HepG2 (cell line): Measurements from ENCODE around the gene GPT2. TPM values are rescaled to one million over a fixed set of nuclear protein-coding genes. Genes with fewer than 3 reads are reported as not detected.

Source experiments
- CEBPB ChIP-seq: IDR thresholded peaks from 2 replicates; pipeline ENCODE4 v1.6.1; 2011; ENCODE audit warnings: low read depth, low read length, improper control_type of control experiment, borderline replicate concordance
- NFYC ChIP-seq: IDR thresholded peaks from 2 replicates; pipeline ENCODE4 v1.6.1; 2016; ENCODE audit warnings: missing genetic modification reagents, missing compliant biosample characterization
- SALL1 ChIP-seq: sonication (generic); formaldehyde crosslinking; IDR thresholded peaks from 2 replicates; pipeline ENCODE4 v1.8.0; 2022; ENCODE audit warnings: mild to moderate bottlenecking, missing genetic modification reagents
- TAF15 ChIP-seq: fragments of 200-400 bp; formaldehyde crosslinking; IDR thresholded peaks from one replicate; pipeline ENCODE4 v1.6.1; 2018; ENCODE audit warnings: mild to moderate bottlenecking, low read depth, low read length; ENCODE audit not compliant: poor library complexity, severe bottlenecking
- TFDP2 ChIP-seq: sonication (generic); formaldehyde crosslinking; IDR thresholded peaks from 2 replicates; pipeline ENCODE4 v1.4.0; 2020; ENCODE audit warnings: missing genetic modification reagents
- YEATS4 ChIP-seq: sonication (generic); formaldehyde crosslinking; IDR thresholded peaks from 2 replicates; pipeline ENCODE4 v1.4.0; 2020; ENCODE audit warnings: missing genetic modification reagents, borderline replicate concordance
- ZBTB2 ChIP-seq: sonication (generic); formaldehyde crosslinking; IDR thresholded peaks from 2 replicates; pipeline ENCODE4 v1.8.0; 2022; ENCODE audit warnings: low read depth, missing genetic modification reagents
- ZBTB4 ChIP-seq: sonication (generic); formaldehyde crosslinking; IDR thresholded peaks from 2 replicates; pipeline ENCODE4 v1.4.0; 2020; ENCODE audit warnings: missing genetic modification reagents, mild to moderate bottlenecking, borderline replicate concordance
- ZBTB49 ChIP-seq: sonication (generic); formaldehyde crosslinking; IDR thresholded peaks from 2 replicates; pipeline ENCODE4 v1.4.0; 2020; ENCODE audit warnings: missing genetic modification reagents, borderline replicate concordance
- ZFP82 ChIP-seq: sonication (generic); formaldehyde crosslinking; IDR thresholded peaks from 2 replicates; pipeline ENCODE4 v1.5.1; 2020; ENCODE audit warnings: mild to moderate bottlenecking, missing genetic modification reagents, borderline replicate concordance
- ZFY ChIP-seq: sonication (generic); formaldehyde crosslinking; IDR thresholded peaks from 2 replicates; pipeline ENCODE4 v1.4.0; 2020; ENCODE audit warnings: missing genetic modification reagents
- ZNF180 ChIP-seq: sonication (generic); formaldehyde crosslinking; IDR thresholded peaks from 2 replicates; pipeline ENCODE4 v1.4.0; 2020; ENCODE audit warnings: low read depth, missing genetic modification reagents, borderline replicate concordance
- ZNF253 ChIP-seq: sonication (generic); formaldehyde crosslinking; IDR thresholded peaks from 2 replicates; pipeline ENCODE4 v1.8.0; 2022; ENCODE audit warnings: mild to moderate bottlenecking, missing genetic modification reagents, borderline replicate concordance
- ZNF3 ChIP-seq: IDR thresholded peaks from 2 replicates; pipeline ENCODE4 v1.7.0; 2017; ENCODE audit warnings: inconsistent platforms
- ZNF317 ChIP-seq: sonication (generic); formaldehyde crosslinking; IDR thresholded peaks from 2 replicates; pipeline ENCODE4 v1.5.0; 2020; ENCODE audit warnings: mild to moderate bottlenecking, missing genetic modification reagents
- ZNF503 ChIP-seq: sonication (generic); formaldehyde crosslinking; IDR thresholded peaks from 2 replicates; pipeline ENCODE4 v1.4.0; 2020; ENCODE audit warnings: missing genetic modification reagents
- ZNF747 ChIP-seq: sonication (generic); formaldehyde crosslinking; IDR thresholded peaks from 2 replicates; pipeline ENCODE4 v1.8.1; 2023; ENCODE audit warnings: missing genetic modification reagents, mild to moderate bottlenecking, borderline replicate concordance
- ZSCAN21 ChIP-seq: sonication (generic); formaldehyde crosslinking; IDR thresholded peaks from 2 replicates; pipeline ENCODE4 v1.8.0; 2022; ENCODE audit warnings: mild to moderate bottlenecking, missing genetic modification reagents, moderate library complexity, borderline replicate concordance
- polyA plus RNA-seq, 8 experiments: library from polyadenylated mRNA; depleted of rRNA in 3 of 8; stranded (reverse) in 7 of 8; unstranded in 1 of 8; fragments of >200 nt; fragmentation: Illumina TruSeq in 4 of 8; extraction: Trizol in 4 of 8; gene quantifications; 2 replicates each; pipeline versions ENCODE4 v1.2.1 to v1.2.3, GENCODE V29; 2011 to 2016; ENCODE audit warnings: low read depth in 4 of 8, missing spikeins in 1 of 8, mixed read lengths in 1 of 8; ENCODE audit not compliant: insufficient read depth in 1 of 8
- total RNA-seq, 5 experiments: library from RNA; depleted of rRNA; stranded (reverse); fragments of >200 nt; fragmentation: Illumina TruSeq; extraction: Trizol; gene quantifications; 2 replicates each; pipeline ENCODE4 v1.2.3, GENCODE V29; 2016; ENCODE audit warnings: low read depth in 1 of 5

GPT2 gene
- total and polyA plus RNA-seq, 2 of the 13 experiments (the other 11 are each of a cell fraction or from before 2014, with no cell fraction given), result 138 to 267 TPM

GRCh38 chr16:46929378-46930332 lies 45.5 kb downstream of the GPT2 start (continued):
- TF ChIP-seq ZBTB49 (CRISPR knock-in tag) (no peak), CEBPB (no peak), ZNF180 (CRISPR knock-in tag) (no peak), ZNF3 (CRISPR knock-in tag) (no peak), ZNF503 (CRISPR knock-in tag) (no peak), ZFP82 (CRISPR knock-in tag) (no peak), ZNF317 (CRISPR knock-in tag) (no peak), ZNF747 (CRISPR knock-in tag) (no peak), NFYC (no peak), ZBTB2 (CRISPR knock-in tag) (no peak), ZBTB4 (peak; percentile 56; the same call in 1 of the 2 replicates), ZFY (CRISPR knock-in tag) (no peak), YEATS4 (CRISPR knock-in tag) (no peak), TFDP2 (CRISPR knock-in tag) (no peak), ZSCAN21 (CRISPR knock-in tag) (no peak), SALL1 (CRISPR knock-in tag) (peak; percentile 72), ZNF253 (no peak), TAF15 (no peak)
